Breast epithelium (tissue), 3 donors: ENCODE data around the gene GPC6.

Experiments
- CTCF ChIP-seq, 3 donors: fragments of 450-650 bp; IDR thresholded peaks; one replicate each; pipeline ENCODE4 v1.5.1; 2016 to 2017; ENCODE audit warnings: antibody characterized with exemption in 3 of 3, mild to moderate bottlenecking in 3 of 3, moderate library complexity in 3 of 3
- POLR2A ChIP-seq: fragments of 450-650 bp; IDR thresholded peaks from one replicate; pipeline ENCODE4 v1.6.1; 2016; ENCODE audit warnings: antibody characterized with exemption, mild to moderate bottlenecking, moderate library complexity
- POLR2AphosphoS5 ChIP-seq, 3 donors: sonication (generic); formaldehyde crosslinking; IDR thresholded peaks; one replicate each; pipeline ENCODE4 v1.6.1; 2017; ENCODE audit warnings: antibody characterized with exemption in 3 of 3

- TF ChIP-seq CTCF (IDR thresholded peaks at IDR 0.05), result no peak
- TF ChIP-seq POLR2A, result no peak
- no peak for TF ChIP-seq POLR2AphosphoS5 (IDR thresholded peaks at IDR 0.05)
These were observed 16.9 kb downstream of the GPC6 start for GRCh38 chr13:93243375-93244063.
